ENCODE data around the gene ALKBH1.
A peak's percentile ranks its signal among the peaks of the same experiment; 100 is the strongest.
"Not testable (repeated sequence)": the region's sequence is repeated elsewhere in the genome, so short reads cannot be mapped to it uniquely, and the experiment has no call there.

The ALKBH1 gene

GRCh38 chr14:77708749-77709148, 926 bp upstream of the ALKBH1 start:
- Mint-ChIP-seq H3K4me3 (peak overlapping the region; percentile 100), H3K9me3 (ENCODE audit: low read depth) (no peaks in the 10 kb centered on the region), H3K27ac (peak overlapping the region; percentile 99), H3K36me3 (peaks cover 12% of the 10 kb centered on the region), H3K4me1 (ENCODE audit: low read depth) (peaks cover 47% of the 10 kb centered on the region), H3K27me3 (no peaks in the 10 kb centered on the region)

GRCh38 chr14:77707355-77707723, 484 bp downstream of the ALKBH1 start:
- Mint-ChIP-seq H3K27me3 (no peaks in the 10 kb centered on the region), H3K4me1 (ENCODE audit: low read depth) (peaks cover 38% of the 10 kb centered on the region), H3K4me3 (peak overlapping the region; percentile 100), H3K36me3 (peaks cover 12% of the 10 kb centered on the region), H3K9me3 (ENCODE audit: low read depth) (no peaks in the 10 kb centered on the region), H3K27ac (peak overlapping the region; percentile 99)

GRCh38 chr14:77691259-77691658, 16.6 kb downstream of the ALKBH1 start:
- Mint-ChIP-seq H3K27me3 (no peaks in the 10 kb centered on the region), H3K36me3 (peaks cover 21% of the 10 kb centered on the region), H3K27ac (no peak overlapping the region), H3K4me1 (ENCODE audit: low read depth) (no peaks in the 10 kb centered on the region), H3K9me3 (ENCODE audit: low read depth) (no peaks in the 10 kb centered on the region), H3K4me3 (no peak overlapping the region)

GRCh38 chr14:77682158-77682553, 25.7 kb downstream of the ALKBH1 start:
- Mint-ChIP-seq H3K36me3 (peaks cover 6% of the 10 kb centered on the region), H3K9me3 (ENCODE audit: low read depth) (no peaks in the 10 kb centered on the region), H3K4me3 (no peak overlapping the region), H3K27ac (no peak overlapping the region), H3K4me1 (ENCODE audit: low read depth) (peaks cover 5% of the 10 kb centered on the region), H3K27me3 (no peaks in the 10 kb centered on the region)

- Mint-ChIP-seq H3K9me3 (ENCODE audit: low read depth) (no peaks in the 10 kb centered on the region), H3K4me3 (no peak overlapping the region)
Measured at GRCh38 chr14:77681196-77682157, 26.3 kb downstream of the ALKBH1 start.

GRCh38 chr14:77674931-77675330, 32.9 kb downstream of the ALKBH1 start:
- no peak overlapping the region for H3K4me3 Mint-ChIP-seq
- H3K9me3 Mint-ChIP-seq (ENCODE audit: low read depth) = no peaks in the 10 kb centered on the region
- H3K27ac Mint-ChIP-seq = no peak overlapping the region
- no peaks in the 10 kb centered on the region for H3K27me3 Mint-ChIP-seq
- peaks cover 14% of the 10 kb centered on the region for H3K36me3 Mint-ChIP-seq
- no peaks in the 10 kb centered on the region for H3K4me1 Mint-ChIP-seq (ENCODE audit: low read depth)

More at GRCh38 chr14:77681196-77682157, 26.3 kb downstream of the ALKBH1 start:
- peaks cover 6% of the 10 kb centered on the region for H3K36me3 Mint-ChIP-seq
- H3K4me1 Mint-ChIP-seq (ENCODE audit: low read depth) = peaks cover 5% of the 10 kb centered on the region
- no peaks in the 10 kb centered on the region for H3K27me3 Mint-ChIP-seq
- no peak overlapping the region for H3K27ac Mint-ChIP-seq

- Mint-ChIP-seq H3K9me3 (ENCODE audit: low read depth) (no peaks in the 10 kb centered on the region), H3K36me3 (peaks cover 12% of the 10 kb centered on the region), H3K4me1 (ENCODE audit: low read depth) (no peaks in the 10 kb centered on the region), H3K27ac (no peak overlapping the region), H3K27me3 (no peaks in the 10 kb centered on the region), H3K4me3 (no peak overlapping the region)
Measured at GRCh38 chr14:77673193-77673592, 34.6 kb downstream of the ALKBH1 start.

- H3K4me1 Mint-ChIP-seq (ENCODE audit: low read depth) = peaks cover 2% of the 10 kb centered on the region
- no peaks in the 10 kb centered on the region for H3K27me3 Mint-ChIP-seq
- peaks cover 2% of the 10 kb centered on the region for H3K36me3 Mint-ChIP-seq
- no peak overlapping the region for H3K4me3 Mint-ChIP-seq
- H3K27ac Mint-ChIP-seq = no peak overlapping the region
- H3K9me3 Mint-ChIP-seq (ENCODE audit: low read depth) = no peaks in the 10 kb centered on the region
Measured at GRCh38 chr14:77667331-77667730, 40.5 kb downstream of the ALKBH1 start.

- Mint-ChIP-seq H3K27me3 (no peaks in the 10 kb centered on the region), H3K9me3 (ENCODE audit: low read depth) (no peaks in the 10 kb centered on the region), H3K36me3 (peaks cover 6% of the 10 kb centered on the region), H3K4me1 (ENCODE audit: low read depth) (peaks cover 2% of the 10 kb centered on the region), H3K27ac (no peak overlapping the region), H3K4me3 (no peak overlapping the region)
Measured at GRCh38 chr14:77663293-77663692, 44.5 kb downstream of the ALKBH1 start.

GRCh38 chr14:77661562-77661961, 46.3 kb downstream of the ALKBH1 start:
- not testable (repeated sequence) for H3K4me1 Mint-ChIP-seq (ENCODE audit: low read depth); H3K9me3 Mint-ChIP-seq (ENCODE audit: low read depth); H3K4me3 Mint-ChIP-seq; H3K27ac Mint-ChIP-seq; H3K27me3 Mint-ChIP-seq; H3K36me3 Mint-ChIP-seq

- Mint-ChIP-seq H3K27ac (no peak overlapping the region), H3K4me3 (no peak overlapping the region), H3K27me3 (no peaks in the 10 kb centered on the region), H3K36me3 (peaks cover 6% of the 10 kb centered on the region), H3K4me1 (ENCODE audit: low read depth) (no peaks in the 10 kb centered on the region), H3K9me3 (ENCODE audit: low read depth) (no peaks in the 10 kb centered on the region)
Measured at GRCh38 chr14:77660754-77661153, 47.1 kb downstream of the ALKBH1 start.

- H3K4me1 Mint-ChIP-seq (ENCODE audit: low read depth) = no peaks in the 10 kb centered on the region
- H3K9me3 Mint-ChIP-seq (ENCODE audit: low read depth) = no peaks in the 10 kb centered on the region
- no peaks in the 10 kb centered on the region for H3K27me3 Mint-ChIP-seq
- H3K27ac Mint-ChIP-seq = no peak overlapping the region
- peaks cover 6% of the 10 kb centered on the region for H3K36me3 Mint-ChIP-seq
- no peak overlapping the region for H3K4me3 Mint-ChIP-seq
Measured at GRCh38 chr14:77659831-77660230, 48.0 kb downstream of the ALKBH1 start.

GRCh38 chr14:77657280-77657679, 50.5 kb downstream of the ALKBH1 start:
- Mint-ChIP-seq H3K4me1 (ENCODE audit: low read depth) (no peaks in the 10 kb centered on the region), H3K27me3 (no peaks in the 10 kb centered on the region), H3K27ac (no peak overlapping the region), H3K36me3 (peaks cover 3% of the 10 kb centered on the region), H3K9me3 (ENCODE audit: low read depth) (no peaks in the 10 kb centered on the region), H3K4me3 (no peak overlapping the region)

- Mint-ChIP-seq H3K4me1 (ENCODE audit: low read depth) (no peaks in the 10 kb centered on the region), H3K27ac (no peak overlapping the region), H3K27me3 (no peaks in the 10 kb centered on the region), H3K36me3 (peaks cover 3% of the 10 kb centered on the region), H3K4me3 (no peak overlapping the region), H3K9me3 (ENCODE audit: low read depth) (no peaks in the 10 kb centered on the region)
Measured at GRCh38 chr14:77654001-77654441, 53.8 kb downstream of the ALKBH1 start.

- no peak overlapping the region for H3K27ac Mint-ChIP-seq
- no peaks in the 10 kb centered on the region for H3K27me3 Mint-ChIP-seq
- H3K4me3 Mint-ChIP-seq = no peak overlapping the region
- H3K4me1 Mint-ChIP-seq (ENCODE audit: low read depth) = no peaks in the 10 kb centered on the region
- H3K36me3 Mint-ChIP-seq = no peaks in the 10 kb centered on the region
- H3K9me3 Mint-ChIP-seq (ENCODE audit: low read depth) = no peaks in the 10 kb centered on the region
Measured at GRCh38 chr14:77649326-77649725, 58.5 kb downstream of the ALKBH1 start.
